ACC112 (cell line): ENCODE measurements around the gene CARMIL3.

Source experiments
- H2AFZ ChIP-seq: fragments of 200-600 bp; sonication (generic); one replicate; pipeline ENCODE4 v1.6.0; 2017; ENCODE audit warnings: antibody characterized with exemption, low read length; ENCODE audit not compliant: unreplicated experiment
- H3K27ac ChIP-seq: fragments of 200-600 bp; sonication (generic); 2 replicates; pipeline ENCODE4 v1.5.1; 2014; ENCODE audit warnings: low read depth, mild to moderate bottlenecking, antibody characterized with exemption, low read length, moderate library complexity
- H3K27me3 ChIP-seq: fragments of 200-600 bp; sonication (generic); 2 replicates; pipeline ENCODE4 v1.6.1; 2014; ENCODE audit warnings: mild to moderate bottlenecking, antibody characterized with exemption, low read length, moderate library complexity, mixed read lengths; ENCODE audit not compliant: insufficient read depth
- H3K36me3 ChIP-seq: fragments of 200-600 bp; sonication (generic); 2 replicates; pipeline ENCODE4 v1.6.1; 2016; ENCODE audit warnings: mild to moderate bottlenecking, antibody characterized with exemption, low read length, moderate library complexity, mixed read lengths; ENCODE audit not compliant: insufficient read depth
- H3K4me1 ChIP-seq: fragments of 200-600 bp; sonication (generic); one replicate; pipeline ENCODE4 v1.6.1; 2016; ENCODE audit warnings: low read length, mixed read lengths; ENCODE audit not compliant: insufficient read depth, unreplicated experiment, control insufficient read depth
- H3K4me3 ChIP-seq: fragments of 200-600 bp; sonication (generic); 2 replicates; pipeline ENCODE4 v1.5.1; 2014; ENCODE audit warnings: mild to moderate bottlenecking, low read depth, low read length
- H3K79me2 ChIP-seq: fragments of 200-600 bp; sonication (generic); one replicate; pipeline ENCODE4 v1.6.0; 2016; ENCODE audit warnings: low read length; ENCODE audit not compliant: control insufficient read depth, unreplicated experiment, insufficient read depth

Gene CARMIL3

GRCh38 chr14:24071836-24072430, 20.1 kb downstream of the CARMIL3 start:
- Histone ChIP-seq H3K4me3 (no peak overlapping the region), H3K27ac (no peak overlapping the region), H2AFZ (no peak overlapping the region), H3K27me3 (peaks cover 69% of the 10 kb centered on the region), H3K36me3 (no peaks in the 10 kb centered on the region), H3K4me1 (no peaks in the 10 kb centered on the region), H3K79me2 (no peaks in the 10 kb centered on the region)

- Histone ChIP-seq H3K36me3 (no peaks in the 10 kb centered on the region), H3K4me1 (no peaks in the 10 kb centered on the region), H3K4me3 (no peak overlapping the region), H3K79me2 (no peaks in the 10 kb centered on the region), H2AFZ (no peak overlapping the region), H3K27me3 (peaks cover 69% of the 10 kb centered on the region), H3K27ac (no peak overlapping the region)
Measured at GRCh38 chr14:24072436-24072835, 20.6 kb downstream of the CARMIL3 start.

- Histone ChIP-seq H3K27me3 (peaks cover 65% of the 10 kb centered on the region), H3K36me3 (no peaks in the 10 kb centered on the region), H3K79me2 (no peaks in the 10 kb centered on the region), H3K27ac (no peak overlapping the region), H3K4me1 (no peaks in the 10 kb centered on the region), H3K4me3 (no peak overlapping the region), H2AFZ (no peak overlapping the region)
Measured at GRCh38 chr14:24072881-24073877, 21.4 kb downstream of the CARMIL3 start.

GRCh38 chr14:24074625-24075484, 23.0 kb downstream of the CARMIL3 start:
- H3K4me1 ChIP-seq = no peaks in the 10 kb centered on the region
- peaks cover 63% of the 10 kb centered on the region for H3K27me3 ChIP-seq
- no peak overlapping the region for H2AFZ ChIP-seq
- H3K79me2 ChIP-seq = no peaks in the 10 kb centered on the region
- H3K4me3 ChIP-seq = no peak overlapping the region
- H3K36me3 ChIP-seq = no peaks in the 10 kb centered on the region
- H3K27ac ChIP-seq = no peak overlapping the region

- Histone ChIP-seq H3K27ac (no peak overlapping the region), H3K79me2 (no peaks in the 10 kb centered on the region), H3K36me3 (no peaks in the 10 kb centered on the region), H3K4me3 (no peak overlapping the region), H3K4me1 (peaks cover 2% of the 10 kb centered on the region), H2AFZ (no peak overlapping the region), H3K27me3 (peaks cover 65% of the 10 kb centered on the region)
Measured at GRCh38 chr14:24075485-24076301, 23.9 kb downstream of the CARMIL3 start.

GRCh38 chr14:24076302-24076601, 24.4 kb downstream of the CARMIL3 start:
- Histone ChIP-seq H2AFZ (no peak overlapping the region), H3K36me3 (no peaks in the 10 kb centered on the region), H3K79me2 (no peaks in the 10 kb centered on the region), H3K27ac (no peak overlapping the region), H3K4me1 (peaks cover 4% of the 10 kb centered on the region), H3K27me3 (peaks cover 65% of the 10 kb centered on the region), H3K4me3 (no peak overlapping the region)

- H3K27me3 ChIP-seq = peaks cover 65% of the 10 kb centered on the region
- no peaks in the 10 kb centered on the region for H3K79me2 ChIP-seq
- H3K27ac ChIP-seq = no peak overlapping the region
- H2AFZ ChIP-seq = no peak overlapping the region
- no peak overlapping the region for H3K4me3 ChIP-seq
- H3K36me3 ChIP-seq = no peaks in the 10 kb centered on the region
- peaks cover 4% of the 10 kb centered on the region for H3K4me1 ChIP-seq
Measured at GRCh38 chr14:24077086-24077485, 25.3 kb downstream of the CARMIL3 start.

- Histone ChIP-seq H3K79me2 (no peaks in the 10 kb centered on the region), H3K36me3 (no peaks in the 10 kb centered on the region), H3K4me1 (peaks cover 4% of the 10 kb centered on the region), H2AFZ (no peak overlapping the region), H3K27me3 (peaks cover 66% of the 10 kb centered on the region), H3K4me3 (no peak overlapping the region), H3K27ac (no peak overlapping the region)
Measured at GRCh38 chr14:24078146-24078545, 26.3 kb downstream of the CARMIL3 start.

- Histone ChIP-seq H3K27ac (no peak overlapping the region), H3K4me3 (no peak overlapping the region), H3K4me1 (peaks cover 4% of the 10 kb centered on the region), H3K79me2 (no peaks in the 10 kb centered on the region), H2AFZ (no peak overlapping the region), H3K36me3 (no peaks in the 10 kb centered on the region), H3K27me3 (peaks cover 60% of the 10 kb centered on the region)
Measured at GRCh38 chr14:24079491-24080141, 27.8 kb downstream of the CARMIL3 start.
